A549 treated with RU486 at 1 μM for 4 hours (cell line): ENCODE measurements around the gene STRIT1. TPM values are rescaled to one million over a fixed set of nuclear protein-coding genes. Genes with fewer than 3 reads are reported as not detected.

Experiments used
- total RNA-seq: library from RNA; stranded (reverse); fragments of 200-300 nt; extraction: Qiagen RNA extraction; gene quantifications from 5 replicates; pipeline ENCODE4 v1.2.3, GENCODE V29; 2022; ENCODE audit warnings: low read depth

The STRIT1 gene
- not detected in 5 replicates for total RNA-seq

DNA sequence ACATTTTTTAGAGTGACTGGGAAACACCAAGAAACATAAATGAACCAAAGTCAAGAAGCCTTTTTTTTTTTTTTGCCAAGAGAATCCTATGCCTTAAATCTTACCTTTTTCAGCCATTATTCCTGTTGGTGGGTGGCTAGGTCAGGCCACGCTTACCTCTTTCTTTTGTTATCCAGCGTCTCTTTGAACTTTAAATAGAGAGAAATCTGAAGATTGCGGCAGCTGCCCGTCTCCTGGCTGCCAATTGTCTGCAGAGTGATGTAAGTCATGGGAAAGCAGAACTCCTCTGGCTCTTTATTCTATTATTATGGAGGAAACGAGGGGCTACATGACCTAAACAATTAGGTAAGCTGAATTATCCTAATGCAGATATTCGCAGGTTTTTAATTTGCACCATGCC is at the start of gene STRIT1:
STRIT1 (minus strand) TSS at position 168 of the 400 bp plus-strand sequence.

Other genes with a start within 250 kb of the STRIT1 start
- not detected in 5 replicates for gene MME, start 213.4 kb downstream of the STRIT1 start, total RNA-seq